Heart right ventricle (tissue), 16 donors: Measurements from ENCODE around the gene KCNT2. TPM values are rescaled to one million over a fixed set of nuclear protein-coding genes. Genes with fewer than 3 reads are reported as not detected.

ENCODE experiments used
- ATAC-seq, 8 donors: fragments of 200-7000 bp; cut with Tn5 transposase; one replicate each; pipeline ENCODE4 v1.9.1; 2020; ENCODE audit warnings: mild to moderate bottlenecking in 8 of 8, moderate library complexity in 8 of 8, moderate number of reproducible peaks in 1 of 8
- DNase-seq, 2 donors: peaks; one replicate each; pipeline ENCODE4 v3.0.0-alpha.2; 2020
- H3K27ac ChIP-seq, 10 donors: fragments of 200-600 bp; sonication (generic) in 2 of 10; one replicate each; pipeline versions ENCODE4 v1.5.0 to v1.8.0; 2020 to 2022; ENCODE audit warnings: mild to moderate bottlenecking in 3 of 10
- H3K27me3 ChIP-seq, 7 donors: fragments of 200-600 bp; one replicate each; pipeline ENCODE4 v1.8.0; 2021 to 2022; ENCODE audit warnings: mild to moderate bottlenecking in 2 of 7
- H3K36me3 ChIP-seq, 9 donors: fragments of 200-600 bp; sonication (generic) in 1 of 9; one replicate each; pipeline versions ENCODE4 v1.5.0 to v1.8.0; 2020 to 2022; ENCODE audit warnings: mild to moderate bottlenecking in 2 of 9
- H3K4me1 ChIP-seq, 9 donors: fragments of 200-600 bp; sonication (generic) in 1 of 9; one replicate each; pipeline versions ENCODE4 v1.5.0 to v1.8.0; 2020 to 2022; ENCODE audit warnings: mild to moderate bottlenecking in 4 of 9
- H3K4me3 ChIP-seq, 10 donors: fragments of 200-600 bp; sonication (generic) in 2 of 10; one replicate each; pipeline versions ENCODE4 v1.5.0 to v1.8.0; 2020 to 2022; ENCODE audit warnings: mild to moderate bottlenecking in 7 of 10, moderate library complexity in 2 of 10
- H3K9me3 ChIP-seq, 11 donors: fragments of 200-600 bp in 10 of 11; sonication (generic) in 2 of 11; one replicate each; pipeline versions ENCODE4 v1.5.0 to v1.8.0; 2013 to 2022; ENCODE audit warnings: mild to moderate bottlenecking in 2 of 11, control low read depth in 1 of 11, moderate library complexity in 1 of 11
- WGBS, 2 donors: extraction: QIAGEN DNeasy Blood & Tissue Kit; methylation state at CpG; one replicate each; pipeline ENCODE4 v1.1.7; 2013; ENCODE audit warnings: inconsistent platforms in 1 of 2; 5-methylcytosine and 5-hydroxymethylcytosine counted together
- intact Hi-C, 10 donors: fragments of 100-400 bp; cut with DNase I; formaldehyde crosslinking; loops; one replicate each; pipeline versions ENCODE4 v1.11.1 to v1.14.2; 2022
- polyA plus RNA-seq, 2 donors: library from polyadenylated mRNA; stranded (reverse); fragments of 200-250 nt; gene quantifications; one replicate each; pipeline ENCODE4 v1.2.3, GENCODE V29; 2013
- total RNA-seq, 10 donors: library from RNA; stranded (reverse); fragmentation: NEBNext Ultra II Directional in 3 of 10; extraction: Animal tissue kit (Norgen Biotek cat#: 25700) in 3 of 10; gene quantifications; one replicate each; pipeline versions ENCODE4 v1.2.1 to v1.2.4, GENCODE V29; 2021 to 2023
- TF ChIP-seq, protein P1 (sequence below), 9 donors: fragments of 200-600 bp; sonication (generic) in 2 of 9; IDR thresholded peaks; one replicate each; pipeline versions ENCODE4 v1.5.0 to v1.8.0; 2021 to 2022; ENCODE audit warnings: antibody characterized with exemption in 9 of 9, mild to moderate bottlenecking in 5 of 9, moderate library complexity in 1 of 9
- donor health status: Arrhythmogenic right ventricular cardiomyopathy.
- donor health status: ischemic (EF 13 %, LVEDD 7.1; RV severe dilation, severe dysfunction).
- donor health status: healthy with polysubstance abuse.
- donor health status: DM: no; HTN: yes; CAD: no.
- donor health status: DM: no; HTN: no; CAD: no.
- donor health status: ischemic (EF 25% LVEDD 6.9; RV normal size, moderate dysfunction).
- donor health status: ischemic (EF 25% LVEDD 5.7; RV mildly dilated, moderate dysfunction).
- donor health status: healthy.
- donor health status: DM: yes; HTN: yes; CAD: no.
- donor health status: Ischemic cardiomyopathy.
- donor health status: ischemic (EF 35%, LVEDD 5.7; RV mildly dilated, moderate dysfunction).
- donor health status: nonischemic (EF 11% LVEDD 7.7; RV severe dilation, severe dysfunction).
- donor health status: DM: yes; HTN: yes; CAD: no.
- donor health status: PGD.
- donor health status: ischemic (EF 29% LVEDD 5.4; RV normal size, mild dysfunction).
- donor health status: nonischemic (EF 23%, LVEDD 6.1; RV moderate dilation, normal function).

Gene KCNT2
- total and polyA plus RNA-seq, 12 donors: 0.26 to 1.1 (median 0.68) TPM

- DNase-seq (no peak), ATAC-seq (no peak)
- Histone ChIP-seq H3K36me3 (no peaks in the 10 kb centered on the region), H3K9me3 (no peaks in the 10 kb centered on the region), H3K27me3 (no peaks in the 10 kb centered on the region), H3K4me3 (no peak overlapping the region), H3K27ac (no peak overlapping the region), H3K4me1 (no peaks in the 10 kb centered on the region)
- WGBS, 2 donors: 70 to 82% methylated on average over 2 of the region's 2 CpGs
- TF ChIP-seq, protein P1, sequence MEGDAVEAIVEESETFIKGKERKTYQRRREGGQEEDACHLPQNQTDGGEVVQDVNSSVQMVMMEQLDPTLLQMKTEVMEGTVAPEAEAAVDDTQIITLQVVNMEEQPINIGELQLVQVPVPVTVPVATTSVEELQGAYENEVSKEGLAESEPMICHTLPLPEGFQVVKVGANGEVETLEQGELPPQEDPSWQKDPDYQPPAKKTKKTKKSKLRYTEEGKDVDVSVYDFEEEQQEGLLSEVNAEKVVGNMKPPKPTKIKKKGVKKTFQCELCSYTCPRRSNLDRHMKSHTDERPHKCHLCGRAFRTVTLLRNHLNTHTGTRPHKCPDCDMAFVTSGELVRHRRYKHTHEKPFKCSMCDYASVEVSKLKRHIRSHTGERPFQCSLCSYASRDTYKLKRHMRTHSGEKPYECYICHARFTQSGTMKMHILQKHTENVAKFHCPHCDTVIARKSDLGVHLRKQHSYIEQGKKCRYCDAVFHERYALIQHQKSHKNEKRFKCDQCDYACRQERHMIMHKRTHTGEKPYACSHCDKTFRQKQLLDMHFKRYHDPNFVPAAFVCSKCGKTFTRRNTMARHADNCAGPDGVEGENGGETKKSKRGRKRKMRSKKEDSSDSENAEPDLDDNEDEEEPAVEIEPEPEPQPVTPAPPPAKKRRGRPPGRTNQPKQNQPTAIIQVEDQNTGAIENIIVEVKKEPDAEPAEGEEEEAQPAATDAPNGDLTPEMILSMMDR (IDR thresholded peaks at IDR 0.05): no peak
- intact Hi-C loops: no loop called here
Observed at GRCh38 chr1:196466166-196466565, 142.1 kb downstream of the KCNT2 start.

DNA sequence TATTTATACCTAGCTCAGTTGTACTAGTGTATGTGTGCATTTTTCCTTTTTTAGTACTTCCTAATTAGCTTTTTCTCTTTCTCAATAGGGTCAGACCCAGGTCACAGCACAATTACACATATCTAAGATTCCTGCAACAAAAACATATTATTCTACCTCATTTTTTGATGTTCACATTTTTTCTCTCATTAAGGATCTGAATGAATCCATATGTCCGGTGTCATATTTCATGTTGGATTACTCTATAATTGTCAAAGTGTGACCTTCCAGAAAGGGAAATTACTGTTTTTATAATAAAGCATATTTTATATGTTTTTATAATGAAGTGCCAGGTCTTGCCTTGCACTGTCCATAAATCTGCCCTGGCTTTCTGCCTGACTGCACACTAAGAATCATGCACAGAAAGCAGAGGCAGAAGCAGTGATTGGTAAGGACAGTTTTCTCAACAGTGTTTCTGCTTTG, 143.7 kb downstream of the KCNT2 start:
- Histone ChIP-seq H3K27ac (no peak overlapping the region), H3K4me1 (no peaks in the 10 kb centered on the region), H3K36me3 (no peaks in the 10 kb centered on the region), H3K27me3 (no peaks in the 10 kb centered on the region), H3K9me3 (no peaks in the 10 kb centered on the region), H3K4me3 (no peak overlapping the region)
- DNase-seq (no peak), ATAC-seq (no peak)
- WGBS, 2 donors: 92 to 95% methylated on average over 1 of the region's 1 CpG
- intact Hi-C loops: no loop called here
- TF ChIP-seq, protein P1 (IDR thresholded peaks at IDR 0.05): no peak

GRCh38 chr1:196462086-196462485, 146.2 kb downstream of the KCNT2 start:
- 94 to 97% methylated on average over 2 of the region's 2 CpGs for WGBS, 2 donors
- no peaks in the 10 kb centered on the region for H3K4me1 ChIP-seq
- no peak overlapping the region for H3K27ac ChIP-seq
- no peak overlapping the region for H3K4me3 ChIP-seq
- TF ChIP-seq, protein P1 (IDR thresholded peaks at IDR 0.05): no peak
- DNase-seq (no peak), ATAC-seq (no peak)
- H3K36me3 ChIP-seq: no peaks in the 10 kb centered on the region
- intact Hi-C loops: no loop called here
- no peaks in the 10 kb centered on the region for H3K9me3 ChIP-seq
- no peaks in the 10 kb centered on the region for H3K27me3 ChIP-seq

DNA sequence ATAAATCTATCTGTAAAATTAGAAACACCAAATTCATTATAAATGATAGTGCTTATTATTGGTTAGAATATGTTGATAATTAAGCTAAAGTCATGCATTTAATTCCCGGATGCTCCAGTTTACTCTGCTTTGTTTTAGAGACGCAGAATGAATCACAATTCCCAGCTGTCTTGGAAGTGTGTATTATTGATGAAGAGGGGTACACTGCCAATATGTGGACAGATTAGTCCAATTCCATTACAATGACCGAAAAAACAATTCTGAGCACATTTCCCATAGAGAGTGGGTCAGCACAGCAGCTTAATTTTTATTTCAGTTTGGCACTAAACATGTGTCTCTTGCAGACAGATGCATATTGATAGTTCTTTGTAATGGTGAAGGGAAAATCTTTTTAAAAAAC, 146.7 kb downstream of the KCNT2 start:
- Histone ChIP-seq H3K27ac (no peak overlapping the region), H3K36me3 (no peaks in the 10 kb centered on the region), H3K4me3 (no peak overlapping the region), H3K4me1 (no peaks in the 10 kb centered on the region), H3K27me3 (no peaks in the 10 kb centered on the region), H3K9me3 (no peaks in the 10 kb centered on the region)
- TF ChIP-seq, protein P1 (IDR thresholded peaks at IDR 0.05): no peak
- intact Hi-C loops: no loop called here
- ATAC-seq (no peak), DNase-seq (no peak)
- 78% methylated on average over 3 of the region's 3 CpGs for WGBS, 2 donors
